GM23338 (cell line): Measurements from ENCODE around the gene CACNA1C.

Experiments
- CREB1 ChIP-seq: fragments of 250-450 bp; sonication (Bioruptor Pico); IDR thresholded peaks from 2 replicates; pipeline ENCODE4 v1.5.0; 2020; ENCODE audit warnings: low read depth, mild to moderate bottlenecking, moderate library complexity
- EZH2 ChIP-seq: fragments of 200-600 bp; sonication (generic); IDR thresholded peaks from one replicate; pipeline ENCODE4 v1.8.0; 2017; ENCODE audit warnings: antibody characterized with exemption, mild to moderate bottlenecking, low read depth; ENCODE audit not compliant: unreplicated experiment
- NANOG ChIP-seq: IDR thresholded peaks from 2 replicates; pipeline ENCODE4 v1.6.1; 2016; ENCODE audit warnings: antibody characterized with exemption, borderline replicate concordance
- POLR2AphosphoS5 ChIP-seq: IDR thresholded peaks from 2 replicates; pipeline ENCODE4 v1.6.1; 2016; ENCODE audit warnings: antibody characterized with exemption, low read depth
- REST ChIP-seq: IDR thresholded peaks from one replicate; pipeline ENCODE4 v1.6.1; 2018; ENCODE audit warnings: antibody characterized with exemption; ENCODE audit not compliant: unreplicated experiment
- TF ChIP-seq, protein P1 (sequence below), 2 experiments: fragments of 200-600 bp in 1 of 2; sonication (generic) in 1 of 2; conservative IDR thresholded peaks; 2 replicates each; pipeline versions ENCODE4 v1.5.1 to v1.6.1; 2016 to 2017; ENCODE audit warnings: antibody characterized with exemption in 2 of 2, low read depth in 2 of 2, mild to moderate bottlenecking in 2 of 2, moderate library complexity in 1 of 2

DNA sequence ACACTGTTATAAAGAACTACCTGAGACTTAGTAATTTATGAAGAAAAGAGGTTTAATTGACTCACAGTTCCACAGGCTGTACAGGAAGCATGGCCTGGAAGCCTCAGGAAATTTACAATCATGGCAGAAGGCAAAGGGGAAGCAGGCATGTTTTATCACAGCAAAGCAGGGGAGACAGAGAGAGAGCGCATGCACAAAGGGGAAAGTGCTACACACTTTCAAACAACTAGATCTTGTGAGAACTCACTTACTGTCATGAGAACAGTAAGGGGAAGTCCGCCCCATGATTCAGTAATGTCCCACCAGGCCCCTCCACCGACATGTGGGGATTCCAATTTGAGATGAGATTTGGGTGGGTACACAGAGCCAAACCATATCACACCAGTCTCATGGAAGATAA, 313.9 kb downstream of the CACNA1C start:
- TF ChIP-seq, protein P1, sequence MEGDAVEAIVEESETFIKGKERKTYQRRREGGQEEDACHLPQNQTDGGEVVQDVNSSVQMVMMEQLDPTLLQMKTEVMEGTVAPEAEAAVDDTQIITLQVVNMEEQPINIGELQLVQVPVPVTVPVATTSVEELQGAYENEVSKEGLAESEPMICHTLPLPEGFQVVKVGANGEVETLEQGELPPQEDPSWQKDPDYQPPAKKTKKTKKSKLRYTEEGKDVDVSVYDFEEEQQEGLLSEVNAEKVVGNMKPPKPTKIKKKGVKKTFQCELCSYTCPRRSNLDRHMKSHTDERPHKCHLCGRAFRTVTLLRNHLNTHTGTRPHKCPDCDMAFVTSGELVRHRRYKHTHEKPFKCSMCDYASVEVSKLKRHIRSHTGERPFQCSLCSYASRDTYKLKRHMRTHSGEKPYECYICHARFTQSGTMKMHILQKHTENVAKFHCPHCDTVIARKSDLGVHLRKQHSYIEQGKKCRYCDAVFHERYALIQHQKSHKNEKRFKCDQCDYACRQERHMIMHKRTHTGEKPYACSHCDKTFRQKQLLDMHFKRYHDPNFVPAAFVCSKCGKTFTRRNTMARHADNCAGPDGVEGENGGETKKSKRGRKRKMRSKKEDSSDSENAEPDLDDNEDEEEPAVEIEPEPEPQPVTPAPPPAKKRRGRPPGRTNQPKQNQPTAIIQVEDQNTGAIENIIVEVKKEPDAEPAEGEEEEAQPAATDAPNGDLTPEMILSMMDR (conservative IDR thresholded peaks at IDR 0.05; ENCODE audit: low read depth in 2 of 2) = no peak
- TF ChIP-seq EZH2 (no peak), NANOG (no peak), REST (no peak), CREB1 (no peak), POLR2AphosphoS5 (no peak)
